Measurements from ENCODE around the gene ATRN. TPM values are rescaled to one million over a fixed set of nuclear protein-coding genes. Genes with fewer than 3 reads are reported as not detected.
A peak's percentile ranks its signal among the peaks of the same experiment; 100 is the strongest.

ATRN gene
- 27.5 and 29.0 TPM in 2 replicates for polyA plus RNA-seq
- 83.8 and 94.8 TPM in 2 replicates for polyA minus RNA-seq

DNA sequence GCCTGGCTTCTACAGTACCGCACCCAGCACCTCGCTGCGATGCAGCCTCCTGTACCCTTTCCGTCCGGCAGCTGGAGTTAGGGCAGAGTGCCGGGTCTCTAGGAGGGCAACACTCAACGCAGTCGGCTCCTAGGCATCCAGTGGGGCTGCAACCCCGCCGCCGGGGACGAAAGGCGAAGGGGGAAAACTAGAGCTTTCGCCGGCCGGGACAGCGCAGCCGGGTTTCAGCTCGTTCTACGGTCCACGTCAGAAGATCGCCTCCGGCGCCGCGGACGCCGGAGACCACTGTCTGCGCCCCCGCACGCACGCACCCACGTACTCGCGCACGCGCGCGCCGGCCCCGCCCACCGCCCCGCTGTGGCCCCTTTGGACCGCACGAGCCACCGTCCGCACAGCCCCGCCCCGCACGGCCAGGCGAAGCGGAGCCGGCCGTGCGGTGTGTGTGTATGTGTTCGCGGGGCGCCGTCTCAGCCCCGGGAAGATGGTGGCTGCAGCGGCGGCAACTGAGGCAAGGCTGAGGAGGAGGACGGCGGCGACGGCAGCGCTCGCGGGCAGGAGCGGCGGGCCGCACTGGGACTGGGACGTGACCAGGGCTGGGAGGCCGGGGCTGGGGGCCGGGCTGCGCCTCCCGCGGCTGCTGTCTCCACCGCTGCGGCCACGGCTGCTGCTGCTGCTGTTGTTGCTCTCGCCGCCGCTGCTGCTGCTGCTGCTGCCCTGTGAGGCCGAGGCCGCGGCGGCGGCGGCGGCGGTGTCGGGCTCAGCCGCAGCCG, at the start of gene ATRN:
Gene ATRN (plus strand): TSS at position 392 of the 770 bp plus-strand sequence. CDS start 90 bp downstream, at position 482.
- peak within 1 kb of the TSS; percentile 97 for H3K4me3 ChIP-seq (ENCODE audit: low read length)
- no peaks in the 10 kb centered on the region for H3K36me3 ChIP-seq (ENCODE audit: insufficient read depth, low read length)
- no peaks in the 10 kb centered on the region for H4K20me1 ChIP-seq (ENCODE audit: insufficient read depth)
- no peaks in the 10 kb centered on the region for H3K27me3 ChIP-seq (ENCODE audit: insufficient read depth, low read depth, low read length)
- H3K27ac ChIP-seq (ENCODE audit: low read length) = peak within 1 kb of the TSS; percentile 86
- H3F3A ChIP-seq (ENCODE audit: insufficient read depth, low read length, poor library complexity, severe bottlenecking) = no peaks in the 10 kb centered on the region
- no peaks in the 10 kb centered on the region for H3K9me3 ChIP-seq (ENCODE audit: low read length)
- H3K79me2 ChIP-seq (replicated peaks; ENCODE audit: insufficient read depth, low read length) = peaks cover 31% of the 10 kb centered on the region
- H3K9me2 ChIP-seq (ENCODE audit: insufficient read depth, low read length) = no peaks in the 10 kb centered on the region
- H3K4me2 ChIP-seq (ENCODE audit: low read length) = peak within 1 kb of the TSS; percentile 91
- H3K9ac ChIP-seq (ENCODE audit: low read length) = peak within 1 kb of the TSS; percentile 89
- H2AFZ ChIP-seq (ENCODE audit: low read depth, low read length) = peak within 1 kb of the TSS; percentile 88
- no peak for TF ChIP-seq EZH2 (IDR thresholded peaks at IDR 0.05; ENCODE audit: borderline replicate concordance, insufficient read depth, low read length, poor library complexity, severe bottlenecking)
- peak; percentile 70 for TF ChIP-seq EP300 (conservative IDR thresholded peaks at IDR 0.05; ENCODE audit: poor library complexity, severe bottlenecking)
- peak; percentile 59 for TF ChIP-seq SMC3 (conservative IDR thresholded peaks at IDR 0.05; ENCODE audit: poor library complexity)
- no peak for TF ChIP-seq TAF1 (IDR thresholded peaks at IDR 0.05; ENCODE audit: low read depth)
- TF ChIP-seq RAD21 (conservative IDR thresholded peaks at IDR 0.05) = peak; percentile 54
- TF ChIP-seq, protein P1, sequence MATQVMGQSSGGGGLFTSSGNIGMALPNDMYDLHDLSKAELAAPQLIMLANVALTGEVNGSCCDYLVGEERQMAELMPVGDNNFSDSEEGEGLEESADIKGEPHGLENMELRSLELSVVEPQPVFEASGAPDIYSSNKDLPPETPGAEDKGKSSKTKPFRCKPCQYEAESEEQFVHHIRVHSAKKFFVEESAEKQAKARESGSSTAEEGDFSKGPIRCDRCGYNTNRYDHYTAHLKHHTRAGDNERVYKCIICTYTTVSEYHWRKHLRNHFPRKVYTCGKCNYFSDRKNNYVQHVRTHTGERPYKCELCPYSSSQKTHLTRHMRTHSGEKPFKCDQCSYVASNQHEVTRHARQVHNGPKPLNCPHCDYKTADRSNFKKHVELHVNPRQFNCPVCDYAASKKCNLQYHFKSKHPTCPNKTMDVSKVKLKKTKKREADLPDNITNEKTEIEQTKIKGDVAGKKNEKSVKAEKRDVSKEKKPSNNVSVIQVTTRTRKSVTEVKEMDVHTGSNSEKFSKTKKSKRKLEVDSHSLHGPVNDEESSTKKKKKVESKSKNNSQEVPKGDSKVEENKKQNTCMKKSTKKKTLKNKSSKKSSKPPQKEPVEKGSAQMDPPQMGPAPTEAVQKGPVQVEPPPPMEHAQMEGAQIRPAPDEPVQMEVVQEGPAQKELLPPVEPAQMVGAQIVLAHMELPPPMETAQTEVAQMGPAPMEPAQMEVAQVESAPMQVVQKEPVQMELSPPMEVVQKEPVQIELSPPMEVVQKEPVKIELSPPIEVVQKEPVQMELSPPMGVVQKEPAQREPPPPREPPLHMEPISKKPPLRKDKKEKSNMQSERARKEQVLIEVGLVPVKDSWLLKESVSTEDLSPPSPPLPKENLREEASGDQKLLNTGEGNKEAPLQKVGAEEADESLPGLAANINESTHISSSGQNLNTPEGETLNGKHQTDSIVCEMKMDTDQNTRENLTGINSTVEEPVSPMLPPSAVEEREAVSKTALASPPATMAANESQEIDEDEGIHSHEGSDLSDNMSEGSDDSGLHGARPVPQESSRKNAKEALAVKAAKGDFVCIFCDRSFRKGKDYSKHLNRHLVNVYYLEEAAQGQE (IDR thresholded peaks at IDR 0.05; ENCODE audit: borderline replicate concordance) = peak; percentile 67
- peak; percentile 85 for TF ChIP-seq MXI1 (conservative IDR thresholded peaks at IDR 0.05; ENCODE audit: poor library complexity, severe bottlenecking)
- TF ChIP-seq POLR2AphosphoS5 (IDR thresholded peaks at IDR 0.05) = peak; percentile 93
- TF ChIP-seq, protein P2, sequence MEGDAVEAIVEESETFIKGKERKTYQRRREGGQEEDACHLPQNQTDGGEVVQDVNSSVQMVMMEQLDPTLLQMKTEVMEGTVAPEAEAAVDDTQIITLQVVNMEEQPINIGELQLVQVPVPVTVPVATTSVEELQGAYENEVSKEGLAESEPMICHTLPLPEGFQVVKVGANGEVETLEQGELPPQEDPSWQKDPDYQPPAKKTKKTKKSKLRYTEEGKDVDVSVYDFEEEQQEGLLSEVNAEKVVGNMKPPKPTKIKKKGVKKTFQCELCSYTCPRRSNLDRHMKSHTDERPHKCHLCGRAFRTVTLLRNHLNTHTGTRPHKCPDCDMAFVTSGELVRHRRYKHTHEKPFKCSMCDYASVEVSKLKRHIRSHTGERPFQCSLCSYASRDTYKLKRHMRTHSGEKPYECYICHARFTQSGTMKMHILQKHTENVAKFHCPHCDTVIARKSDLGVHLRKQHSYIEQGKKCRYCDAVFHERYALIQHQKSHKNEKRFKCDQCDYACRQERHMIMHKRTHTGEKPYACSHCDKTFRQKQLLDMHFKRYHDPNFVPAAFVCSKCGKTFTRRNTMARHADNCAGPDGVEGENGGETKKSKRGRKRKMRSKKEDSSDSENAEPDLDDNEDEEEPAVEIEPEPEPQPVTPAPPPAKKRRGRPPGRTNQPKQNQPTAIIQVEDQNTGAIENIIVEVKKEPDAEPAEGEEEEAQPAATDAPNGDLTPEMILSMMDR (IDR thresholded peaks at IDR 0.05; ENCODE audit: poor library complexity, severe bottlenecking) = peak; percentile 47

DNA sequence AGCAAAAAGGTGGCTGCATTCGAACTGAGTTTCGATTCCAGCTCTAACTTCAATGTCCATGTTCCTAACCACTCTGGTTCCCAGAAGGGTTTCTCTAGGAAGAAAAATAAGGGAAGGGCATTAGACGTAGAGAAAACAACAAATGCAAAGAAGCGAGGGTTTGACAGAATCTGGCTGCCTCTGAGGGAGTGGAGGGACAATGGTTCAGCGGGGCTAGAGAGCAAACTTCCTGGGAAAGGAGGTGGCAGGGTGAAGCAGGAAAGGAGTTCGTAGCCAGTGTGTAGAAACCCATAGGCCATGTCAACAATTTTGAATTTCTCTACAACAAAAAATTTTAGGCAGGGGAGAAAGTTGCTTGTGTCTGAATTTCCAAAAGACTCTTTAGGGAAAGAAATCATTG, 48.8 kb upstream of the ATRN start:
- Histone ChIP-seq H3K36me3 (ENCODE audit: insufficient read depth, low read length) (no peaks in the 10 kb centered on the region), H4K20me1 (ENCODE audit: insufficient read depth) (no peaks in the 10 kb centered on the region), H3F3A (ENCODE audit: insufficient read depth, low read length, poor library complexity, severe bottlenecking) (no peaks in the 10 kb centered on the region), H3K9me2 (ENCODE audit: insufficient read depth, low read length) (no peaks in the 10 kb centered on the region), H3K4me2 (ENCODE audit: low read length) (no peak overlapping the region), H3K9ac (ENCODE audit: low read length) (no peak overlapping the region), H3K79me2 (replicated peaks; ENCODE audit: insufficient read depth, low read length) (no peaks in the 10 kb centered on the region), H3K27me3 (ENCODE audit: insufficient read depth, low read depth, low read length) (no peaks in the 10 kb centered on the region), H3K27ac (ENCODE audit: low read length) (no peak overlapping the region), H3K4me3 (ENCODE audit: low read length) (no peak overlapping the region), H2AFZ (ENCODE audit: low read depth, low read length) (no peak overlapping the region), H3K9me3 (ENCODE audit: low read length) (no peaks in the 10 kb centered on the region)
- TF ChIP-seq, protein P2 (IDR thresholded peaks at IDR 0.05; ENCODE audit: poor library complexity, severe bottlenecking) = no peak
- TF ChIP-seq EP300 (conservative IDR thresholded peaks at IDR 0.05; ENCODE audit: poor library complexity, severe bottlenecking) (no peak), EZH2 (IDR thresholded peaks at IDR 0.05; ENCODE audit: borderline replicate concordance, insufficient read depth, low read length, poor library complexity, severe bottlenecking) (no peak), TAF1 (IDR thresholded peaks at IDR 0.05; ENCODE audit: low read depth) (no peak), MXI1 (conservative IDR thresholded peaks at IDR 0.05; ENCODE audit: poor library complexity, severe bottlenecking) (no peak), POLR2AphosphoS5 (IDR thresholded peaks at IDR 0.05) (no peak), RAD21 (conservative IDR thresholded peaks at IDR 0.05) (no peak), SMC3 (conservative IDR thresholded peaks at IDR 0.05; ENCODE audit: poor library complexity) (no peak)
- TF ChIP-seq, protein P1 (IDR thresholded peaks at IDR 0.05; ENCODE audit: borderline replicate concordance) = no peak
